BJ (cell line): ENCODE data around the gene WIZ. TPM values are rescaled to one million over a fixed set of nuclear protein-coding genes. Genes with fewer than 3 reads are reported as not detected.
"Not testable (repeated sequence)": the region's sequence is repeated elsewhere in the genome, so short reads cannot be mapped to it uniquely, and the experiment has no call there.

Experiments
- CTCF ChIA-PET: fragments of 350-600 bp; formaldehyde crosslinking; extraction: SDS; loops from one replicate; lab custom pipeline; 2021; ENCODE audit warnings: antibody characterized with exemption, inconsistent platforms; lab: Yijun Ruan, JAX
- POLR2A ChIA-PET: fragments of 300-600 bp; sonication (Branson Sonifier 250); formaldehyde crosslinking; extraction: SDS; loops from one replicate; lab custom pipeline; 2021; ENCODE audit warnings: antibody characterized with exemption; lab: Charles Lee
- DNase-seq: peaks from one replicate; pipeline ENCODE4 v3.0.0-alpha.2; 2011; ENCODE audit warnings: low read depth
- H3K27me3 ChIP-seq: 2 replicates; pipeline ENCODE4 v1.6.0; 2011; ENCODE audit warnings: low read length; ENCODE audit not compliant: control insufficient read depth, insufficient read depth
- H3K36me3 ChIP-seq: 2 replicates; pipeline ENCODE4 v1.5.1; 2011; ENCODE audit warnings: low read length; ENCODE audit not compliant: control insufficient read depth, insufficient read depth
- H3K4me3 ChIP-seq: 2 replicates; pipeline ENCODE4 v1.5.1; 2011; ENCODE audit warnings: low read depth, mild to moderate bottlenecking, control low read depth, low read length
- polyA plus RNA-seq: library from polyadenylated mRNA; depleted of rRNA; stranded (reverse); fragments of >200 nt; gene quantifications from 2 replicates; pipeline ENCODE4 v1.2.3, GENCODE V29; 2011
- TF ChIP-seq, protein P1 (sequence below): IDR thresholded peaks from 2 replicates; pipeline ENCODE4 v1.5.1; 2011; ENCODE audit warnings: low read depth, mild to moderate bottlenecking, control low read depth, inconsistent platforms, low read length, moderate library complexity; ENCODE audit not compliant: insufficient read depth

The WIZ gene
- polyA plus RNA-seq, 1 experiment, result 10.9 TPM

DNA sequence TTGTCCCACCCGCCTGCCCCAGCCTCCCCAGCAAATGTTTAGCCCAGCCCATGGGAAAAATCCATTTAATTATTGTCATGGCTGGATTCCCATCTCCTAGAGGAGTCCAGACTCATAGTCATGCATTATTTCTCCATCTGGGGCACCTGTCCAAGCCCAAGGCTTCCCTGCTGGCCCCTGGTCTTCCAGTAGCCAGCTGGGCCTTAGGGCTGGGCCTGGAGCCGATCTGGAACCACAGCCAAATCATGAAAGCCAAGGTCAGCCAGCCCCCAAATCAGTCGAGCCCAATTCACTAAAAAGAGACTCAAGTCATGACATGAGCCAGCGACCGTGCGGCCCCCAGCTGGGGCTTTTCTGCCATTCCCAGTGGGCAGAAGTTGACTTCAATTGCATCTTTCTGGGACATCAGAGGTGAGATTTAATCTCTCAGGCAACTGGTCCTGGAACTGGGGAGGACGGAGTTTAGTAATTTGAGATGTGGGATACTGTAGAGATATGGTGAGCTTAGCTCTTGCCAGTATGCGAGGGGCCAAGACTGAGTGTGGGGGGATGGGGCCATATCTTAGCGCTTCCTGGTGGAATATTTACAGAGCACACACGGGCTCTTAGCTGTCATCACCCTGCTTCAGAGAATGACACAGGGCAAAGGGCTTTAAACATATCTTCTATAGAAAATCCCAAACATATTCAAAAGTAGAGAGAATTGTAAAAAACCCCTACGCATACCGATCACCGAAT is 38.9 kb upstream of the WIZ start:
- Histone ChIP-seq H3K4me3 (no peak overlapping the region), H3K27me3 (no peaks in the 10 kb centered on the region), H3K36me3 (no peaks in the 10 kb centered on the region)
- POLR2A ChIA-PET, result no interaction called here
- TF ChIP-seq, protein P1, sequence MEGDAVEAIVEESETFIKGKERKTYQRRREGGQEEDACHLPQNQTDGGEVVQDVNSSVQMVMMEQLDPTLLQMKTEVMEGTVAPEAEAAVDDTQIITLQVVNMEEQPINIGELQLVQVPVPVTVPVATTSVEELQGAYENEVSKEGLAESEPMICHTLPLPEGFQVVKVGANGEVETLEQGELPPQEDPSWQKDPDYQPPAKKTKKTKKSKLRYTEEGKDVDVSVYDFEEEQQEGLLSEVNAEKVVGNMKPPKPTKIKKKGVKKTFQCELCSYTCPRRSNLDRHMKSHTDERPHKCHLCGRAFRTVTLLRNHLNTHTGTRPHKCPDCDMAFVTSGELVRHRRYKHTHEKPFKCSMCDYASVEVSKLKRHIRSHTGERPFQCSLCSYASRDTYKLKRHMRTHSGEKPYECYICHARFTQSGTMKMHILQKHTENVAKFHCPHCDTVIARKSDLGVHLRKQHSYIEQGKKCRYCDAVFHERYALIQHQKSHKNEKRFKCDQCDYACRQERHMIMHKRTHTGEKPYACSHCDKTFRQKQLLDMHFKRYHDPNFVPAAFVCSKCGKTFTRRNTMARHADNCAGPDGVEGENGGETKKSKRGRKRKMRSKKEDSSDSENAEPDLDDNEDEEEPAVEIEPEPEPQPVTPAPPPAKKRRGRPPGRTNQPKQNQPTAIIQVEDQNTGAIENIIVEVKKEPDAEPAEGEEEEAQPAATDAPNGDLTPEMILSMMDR, result no peak
- no peak for DNase-seq
- CTCF ChIA-PET, result no interaction called here

DNA sequence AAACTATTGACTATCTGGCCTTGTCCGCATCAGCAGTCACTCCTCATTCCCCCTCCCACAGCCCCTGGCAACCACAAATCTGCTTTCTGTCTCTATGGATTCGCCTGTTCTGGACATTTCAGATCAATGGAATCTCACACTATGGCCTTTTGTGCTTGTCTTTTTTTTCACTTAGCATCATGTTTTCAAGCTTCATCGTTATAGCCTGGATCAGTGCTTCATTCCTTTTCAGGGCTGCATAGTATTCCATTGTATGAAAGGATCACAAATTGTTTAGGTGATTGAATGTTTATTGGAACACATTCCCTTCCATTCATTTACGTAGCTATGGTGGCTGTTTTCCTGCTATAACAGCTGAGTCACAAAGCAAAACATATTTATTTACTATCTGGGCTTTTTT is 37.3 kb upstream of the WIZ start:
- POLR2A ChIA-PET, result no interaction called here
- Histone ChIP-seq H3K4me3 (no peak overlapping the region), H3K27me3 (no peaks in the 10 kb centered on the region), H3K36me3 (no peaks in the 10 kb centered on the region)
- CTCF ChIA-PET, result no interaction called here
- no peak for DNase-seq
- TF ChIP-seq, protein P1, result no peak

DNA sequence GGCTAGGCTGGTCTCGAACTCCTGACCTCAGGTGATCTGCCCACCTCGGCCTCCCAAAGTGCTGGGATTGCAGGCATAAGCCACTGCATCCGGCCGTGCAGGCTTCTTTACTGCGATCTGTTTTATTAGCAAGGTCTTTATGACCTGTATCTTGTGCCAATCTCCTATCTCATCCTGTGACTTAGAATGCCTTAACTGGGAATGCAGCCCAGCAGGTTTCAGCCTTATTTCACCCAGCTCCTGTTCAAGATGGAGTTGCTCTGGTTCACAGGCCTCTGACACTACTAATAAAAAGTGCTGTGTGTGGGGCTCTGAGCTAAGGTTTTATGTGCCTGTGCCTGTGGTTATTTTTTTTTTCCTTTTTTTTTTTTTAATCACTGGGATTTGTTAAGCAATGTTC is 36.0 kb upstream of the WIZ start:
- CTCF ChIA-PET, DNase-seq, H3K36me3 ChIP-seq, H3K27me3 ChIP-seq, H3K4me3 ChIP-seq, POLR2A ChIA-PET: not testable (repeated sequence)

DNA sequence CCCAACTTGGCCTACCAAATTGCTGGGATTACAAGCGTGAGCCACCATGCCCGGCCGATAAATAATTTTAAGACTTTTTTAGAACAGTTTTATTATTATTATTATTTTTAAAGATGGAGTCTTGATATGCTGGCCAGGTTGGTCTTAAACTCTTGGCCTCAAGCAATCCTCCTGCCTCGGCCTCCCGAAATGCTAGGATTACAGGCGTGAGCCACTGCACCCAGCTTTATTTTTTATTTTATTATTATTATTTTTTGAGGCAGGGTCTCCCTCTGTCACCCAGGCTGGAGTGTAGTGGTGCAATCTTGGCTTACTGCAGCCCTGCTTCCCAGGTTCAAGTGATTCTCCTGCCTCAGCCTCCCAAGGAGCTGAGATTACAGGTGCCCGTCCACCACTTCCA is 31.2 kb upstream of the WIZ start:
- POLR2A ChIA-PET, H3K36me3 ChIP-seq, H3K4me3 ChIP-seq, H3K27me3 ChIP-seq, DNase-seq: not testable (repeated sequence)
- CTCF ChIA-PET, result interaction anchor here (1.1 to 1.5 kb wide), 2 partner anchors 19 to 229 kb away, joined by 3 read pairs; no protein-coding TSS in a partner anchor

DNA sequence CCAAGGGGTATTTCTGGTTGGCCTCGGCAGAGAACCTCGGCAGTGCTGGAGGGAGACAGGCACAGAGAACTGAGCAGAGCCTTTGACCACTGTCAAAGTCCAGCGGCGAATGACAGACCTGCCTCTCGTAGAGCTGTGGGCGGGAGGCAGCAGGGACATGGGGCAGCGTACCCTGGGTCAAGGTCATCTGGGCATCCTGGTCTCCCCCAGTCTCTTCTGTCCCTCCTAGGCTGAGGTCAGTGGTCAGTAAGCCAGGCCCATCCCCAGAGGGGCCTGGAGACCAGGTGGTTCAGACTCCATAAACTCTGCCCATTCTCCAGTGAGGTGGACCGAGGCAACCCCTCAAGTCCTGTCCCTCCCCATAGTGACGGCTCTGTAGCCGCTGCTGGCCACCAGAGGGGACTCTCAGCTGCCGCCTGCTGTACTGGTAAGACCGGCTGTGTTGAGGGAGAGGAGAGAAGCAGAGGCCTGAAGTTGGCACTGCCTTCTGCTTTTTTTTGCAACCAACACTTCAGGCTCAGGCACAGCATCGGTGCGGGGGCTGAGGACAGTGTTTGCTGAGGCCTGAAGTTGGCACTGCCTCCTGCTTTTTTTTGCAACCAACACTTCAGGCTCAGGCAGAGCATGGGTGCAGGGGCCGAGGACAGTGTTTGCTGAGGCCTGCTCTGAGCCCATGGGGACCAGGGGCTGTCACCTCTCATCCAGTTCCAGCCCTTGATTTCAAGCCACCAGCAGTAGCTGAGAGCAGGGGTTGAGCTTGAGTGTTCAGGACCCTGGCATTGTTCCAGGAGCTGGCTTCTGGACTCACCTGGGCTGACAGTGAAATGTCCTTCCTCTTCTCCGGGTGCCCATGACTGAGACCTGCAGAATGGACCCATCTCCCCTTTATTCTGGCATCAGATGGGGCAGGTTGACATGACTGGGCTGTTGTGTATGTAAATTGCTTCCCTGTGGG is 29.9 kb upstream of the WIZ start, which contains the start of gene PGLYRP2:
Gene PGLYRP2 (minus strand): TSS at position 111 of the 955 bp plus-strand sequence. CDS start 130 bp downstream, outside the sequence.
- no peak for DNase-seq
- Histone ChIP-seq H3K4me3 (no peak within 1 kb of the TSS), H3K27me3 (no peaks in the 10 kb centered on the region; the same call in 1 of the 2 replicates), H3K36me3 (no peaks in the 10 kb centered on the region)
- ChIA-PET CTCF (interaction anchor here (0.7 to 1.5 kb wide), 4 partner anchors 13 to 379 kb away, joined by 3 to 4 read pairs (median 3); no protein-coding TSS in a partner anchor), POLR2A (no interaction called here)
- TF ChIP-seq, protein P1, result no peak

DNA sequence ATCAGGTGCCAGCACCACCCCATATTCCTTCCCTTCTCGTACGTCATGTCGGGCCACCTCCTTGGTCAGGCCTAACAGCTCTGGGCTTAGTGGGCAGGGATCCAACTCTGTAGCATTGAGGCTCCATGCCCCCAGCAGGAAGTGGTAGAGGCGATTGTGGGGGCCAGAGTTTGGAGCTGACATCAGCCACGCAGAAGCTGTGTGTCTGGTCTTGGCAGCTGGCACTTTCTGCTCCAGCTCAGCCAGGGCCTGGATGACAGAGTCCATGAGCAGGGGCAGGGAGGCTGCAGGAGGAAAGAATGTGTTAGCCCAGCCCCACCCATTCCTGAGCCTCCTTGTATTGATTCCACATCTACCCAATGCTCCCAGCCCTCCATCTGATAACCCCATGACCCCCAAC is 26.6 kb upstream of the WIZ start:
- no peak for DNase-seq
- H3K36me3 ChIP-seq, result no peaks in the 10 kb centered on the region
- no peak overlapping the region for H3K4me3 ChIP-seq
- no peaks in the 10 kb centered on the region; the same call in 1 of the 2 replicates for H3K27me3 ChIP-seq
- ChIA-PET CTCF (no interaction called here), POLR2A (no interaction called here)
- TF ChIP-seq, protein P1, result no peak
